LoVo (cell line): ENCODE measurements around the gene PRKAG2.
A peak's percentile ranks its signal among the peaks of the same experiment; 100 is the strongest.
"Not testable (repeated sequence)": the region's sequence is repeated elsewhere in the genome, so short reads cannot be mapped to it uniquely, and the experiment has no call there.

ENCODE experiments used
- DNase-seq: peaks from one replicate; pipeline ENCODE4 v3.0.0-alpha.2; 2016; ENCODE audit warnings: low spot score

The PRKAG2 gene

DNA sequence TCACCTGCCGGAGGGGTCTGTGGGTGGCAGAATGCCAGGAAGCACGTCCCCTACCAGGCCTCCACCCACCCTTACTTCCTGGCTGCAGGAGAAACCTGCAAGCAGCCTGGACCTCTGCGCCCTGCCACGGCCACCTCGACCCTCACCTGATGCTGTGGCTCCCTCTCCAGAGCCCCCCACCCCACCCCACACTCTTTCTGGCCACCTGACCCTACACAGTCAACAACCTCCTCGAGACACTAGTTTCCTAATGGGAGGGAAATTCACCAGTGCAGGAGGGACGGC lies 91.3 kb downstream of the PRKAG2 start:
- no peak for DNase-seq

DNA sequence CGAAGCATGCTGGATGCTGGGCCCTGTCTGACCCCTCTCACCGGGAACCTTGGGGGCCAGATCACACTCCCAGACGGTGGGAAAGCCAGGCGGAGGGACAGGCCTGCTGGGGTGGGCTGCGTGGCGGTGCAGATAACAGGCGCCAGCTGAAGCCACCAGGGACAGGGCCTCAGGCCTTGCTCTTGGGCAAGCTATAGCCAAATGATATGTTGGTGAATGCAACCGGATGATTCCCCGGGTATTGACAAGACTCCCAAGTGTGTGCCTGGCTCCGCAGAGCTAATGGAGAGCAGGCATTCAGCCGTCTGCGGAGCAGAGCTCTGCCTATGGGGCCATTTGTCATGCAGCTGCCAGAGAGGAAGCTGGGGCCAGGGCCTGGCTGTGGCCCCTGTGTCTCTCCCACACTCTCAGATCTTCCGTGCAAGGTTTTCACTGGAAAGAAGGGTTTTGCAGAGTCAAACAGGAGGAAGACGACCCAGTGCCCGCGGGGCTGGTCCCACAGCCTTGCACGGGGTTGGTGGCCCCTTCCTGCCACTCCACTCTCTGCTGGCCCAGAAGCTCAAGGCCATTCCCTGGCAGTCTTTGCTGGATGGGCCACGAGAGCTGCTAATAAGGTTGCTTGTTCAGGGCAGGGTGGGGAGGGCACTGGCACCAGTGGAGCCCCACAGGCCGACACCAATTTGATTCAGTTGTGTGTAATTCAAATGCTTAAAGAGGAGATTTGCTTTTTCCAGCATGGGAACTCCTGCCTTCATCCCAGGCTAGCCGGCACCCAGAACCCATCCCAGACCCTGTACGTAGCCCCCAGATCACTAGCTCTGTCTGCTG lies 91.8 kb downstream of the PRKAG2 start:
- no peak for DNase-seq

DNA sequence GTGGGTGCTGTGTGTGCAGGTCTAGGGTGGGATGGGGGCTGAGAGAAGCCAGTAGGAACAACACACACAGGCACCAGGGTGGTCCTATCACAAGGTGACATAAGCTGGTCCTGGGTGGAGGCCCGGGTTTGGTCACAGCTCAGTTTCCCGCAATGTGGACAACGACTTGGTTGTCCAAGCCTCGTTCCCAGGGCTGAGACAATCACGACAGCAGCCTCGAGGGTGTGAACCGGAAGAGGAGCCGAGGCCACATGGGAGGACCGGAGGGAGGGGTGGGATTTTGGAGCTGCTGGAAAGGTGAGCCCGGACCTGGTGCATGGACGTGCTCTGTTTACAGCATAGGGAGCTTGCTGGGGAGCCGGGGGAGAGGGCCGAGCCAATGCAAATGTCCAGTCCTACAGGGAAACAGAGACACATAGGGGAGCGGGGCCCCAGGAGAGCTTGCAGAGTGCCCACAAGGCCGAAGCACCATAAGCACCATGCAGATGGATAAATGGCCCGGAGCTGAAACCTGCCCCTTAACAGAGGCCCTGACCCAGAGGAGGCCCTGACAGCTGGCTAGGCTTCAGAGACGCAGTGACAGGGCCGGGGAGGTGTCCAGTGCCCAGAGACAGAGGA lies 92.8 kb downstream of the PRKAG2 start:
- DNase-seq = no peak

DNA sequence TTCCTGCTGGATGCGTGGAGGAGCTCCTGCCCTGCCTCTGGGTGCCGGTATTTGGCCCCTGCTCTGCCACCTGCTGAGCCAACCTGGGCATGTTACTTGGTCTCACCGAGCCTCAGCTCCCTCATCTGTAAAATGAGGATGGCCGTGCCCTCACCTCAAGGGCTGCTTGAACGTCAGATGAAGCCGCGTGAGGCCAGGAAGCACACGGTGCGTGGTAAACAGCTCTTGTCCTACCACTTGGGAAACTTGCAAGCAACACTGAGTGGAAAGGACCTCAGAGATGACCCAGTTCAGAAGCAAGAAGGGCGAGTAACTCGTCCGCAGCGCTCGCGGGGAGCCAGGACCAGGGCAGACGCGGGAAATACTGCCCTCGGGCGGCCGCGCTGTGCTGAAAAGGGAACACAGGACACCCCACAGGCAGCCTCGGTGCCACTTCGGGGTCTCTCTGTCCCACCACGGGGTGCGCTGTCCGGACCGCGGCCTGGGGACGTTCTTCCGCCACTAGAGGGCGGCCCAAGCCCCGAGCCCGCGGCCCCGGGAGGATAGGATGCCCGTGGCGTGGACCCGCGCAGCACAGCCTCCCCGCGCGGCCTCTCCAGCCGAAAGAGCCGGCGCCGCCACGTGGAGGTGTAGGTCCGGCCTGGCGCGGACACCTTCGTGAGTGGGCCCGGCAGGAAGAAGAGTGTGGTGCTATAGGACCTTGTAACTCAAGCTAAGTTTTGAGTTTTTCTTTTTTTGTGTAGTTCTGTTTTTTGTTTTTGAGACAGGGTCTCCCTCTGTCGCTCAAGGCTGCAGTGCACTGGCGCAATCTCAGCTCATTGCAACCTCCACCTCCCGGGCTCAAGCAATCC lies 94.1 kb downstream of the PRKAG2 start:
- DNase-seq = peak; percentile 40

DNA sequence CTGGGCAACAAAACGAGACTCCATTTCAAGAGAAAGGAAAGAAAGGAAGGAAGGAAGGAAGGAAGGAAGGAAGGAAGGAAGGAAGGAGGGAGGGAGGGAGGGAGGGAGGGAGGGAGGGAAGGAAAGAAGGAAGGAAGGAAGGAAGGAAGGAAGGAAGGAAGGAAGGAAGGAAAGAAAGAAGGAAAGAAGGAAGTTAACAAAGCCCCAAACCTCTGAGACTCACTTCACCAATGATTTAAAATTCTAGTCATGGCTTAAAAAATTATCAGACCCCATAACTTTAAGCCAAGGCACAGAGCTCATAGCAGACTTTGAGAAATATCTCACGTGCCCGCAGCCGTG lies 94.7 kb downstream of the PRKAG2 start:
- not testable (repeated sequence) for DNase-seq

DNA sequence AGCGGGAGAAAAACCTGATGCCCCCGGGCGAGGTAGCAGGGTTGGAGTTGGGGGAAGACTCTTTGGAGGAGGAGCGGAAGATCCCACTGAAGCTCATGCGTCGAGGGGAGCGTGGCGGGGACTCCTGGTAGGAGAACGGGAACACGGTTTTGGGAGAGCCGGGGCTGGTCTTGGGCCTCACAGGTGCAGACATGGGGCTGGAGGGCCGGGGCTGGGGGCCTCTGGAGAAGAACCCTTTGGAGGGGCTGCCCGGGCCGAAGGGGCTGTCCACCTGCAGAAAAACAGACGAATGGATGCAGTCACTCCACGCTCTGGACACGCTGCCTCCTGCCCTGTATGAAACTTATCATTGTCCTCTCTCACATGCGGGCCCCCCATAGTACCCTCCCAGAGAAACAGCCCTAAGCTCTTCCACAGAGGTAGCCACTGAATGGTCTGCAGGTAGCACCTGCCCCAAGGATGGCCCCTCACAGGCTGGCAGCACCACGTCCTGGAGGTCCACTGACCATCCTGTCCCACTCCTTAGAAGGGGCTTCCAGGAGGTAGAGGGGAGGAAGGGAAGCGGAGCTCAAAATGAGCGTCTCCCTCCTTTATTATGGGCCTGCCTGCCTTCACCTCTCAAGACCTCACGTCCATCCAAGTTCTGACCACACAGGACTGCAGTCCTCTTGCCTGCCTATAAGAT lies 95.6 kb downstream of the PRKAG2 start:
- no peak for DNase-seq

DNA sequence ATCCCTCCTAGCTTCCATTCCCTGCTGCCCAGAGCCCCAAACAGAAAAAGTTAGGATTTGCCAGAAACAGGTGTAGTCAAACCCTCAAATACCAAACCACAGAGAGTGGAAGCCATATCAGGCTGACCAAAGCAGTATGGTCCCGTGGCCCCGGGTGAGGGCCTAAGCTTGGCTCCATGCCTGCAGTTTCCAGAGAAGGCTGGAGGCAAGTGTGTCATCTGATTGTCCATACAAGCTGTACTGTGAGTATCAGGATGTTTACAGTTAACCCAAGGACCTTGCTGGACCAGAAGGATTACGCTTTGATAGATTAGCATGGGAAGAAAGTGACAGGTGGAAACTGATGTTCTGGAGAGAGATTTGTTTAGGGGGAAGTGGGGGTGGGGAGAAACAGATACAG lies 96.3 kb downstream of the PRKAG2 start:
- DNase-seq = no peak

DNA sequence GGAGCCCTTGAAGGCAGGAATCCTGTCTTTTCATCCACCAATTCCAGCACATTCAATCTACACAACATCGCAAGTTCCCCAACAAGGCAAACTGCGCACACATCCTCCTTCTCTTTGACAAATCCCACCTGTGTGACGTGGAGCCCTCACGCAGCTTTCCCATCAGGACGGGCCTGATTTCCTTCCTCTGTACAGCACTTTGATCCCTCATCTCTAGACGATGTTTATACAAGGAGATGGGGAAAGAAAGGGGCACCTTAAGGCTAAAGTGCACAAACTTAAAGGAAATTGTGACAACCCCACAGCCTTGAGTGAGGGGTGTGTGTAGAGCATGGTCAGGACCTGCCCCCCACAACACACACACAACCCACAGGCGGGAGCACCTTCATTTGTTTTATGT lies 97.2 kb downstream of the PRKAG2 start:
- no peak for DNase-seq

DNA sequence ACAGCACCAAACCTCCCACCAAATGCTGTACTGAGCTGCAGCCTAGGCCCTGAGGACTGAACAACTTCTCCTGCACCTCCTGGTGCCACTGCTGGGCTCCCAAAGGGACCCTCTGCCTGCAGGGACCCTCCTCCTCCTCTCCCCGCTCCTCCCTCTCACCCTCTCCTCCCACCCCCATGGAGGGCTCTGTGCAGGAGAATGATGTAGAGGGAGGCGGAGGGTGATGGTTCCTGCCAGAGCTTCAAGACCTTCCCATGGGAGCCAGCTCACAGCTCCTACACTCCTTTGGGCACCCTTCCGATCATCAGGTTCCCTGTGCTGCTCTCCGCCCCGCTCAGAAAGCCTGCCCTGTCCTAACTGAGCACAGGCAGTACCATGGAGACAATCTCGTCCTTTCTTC lies 97.7 kb downstream of the PRKAG2 start:
- no peak for DNase-seq

DNA sequence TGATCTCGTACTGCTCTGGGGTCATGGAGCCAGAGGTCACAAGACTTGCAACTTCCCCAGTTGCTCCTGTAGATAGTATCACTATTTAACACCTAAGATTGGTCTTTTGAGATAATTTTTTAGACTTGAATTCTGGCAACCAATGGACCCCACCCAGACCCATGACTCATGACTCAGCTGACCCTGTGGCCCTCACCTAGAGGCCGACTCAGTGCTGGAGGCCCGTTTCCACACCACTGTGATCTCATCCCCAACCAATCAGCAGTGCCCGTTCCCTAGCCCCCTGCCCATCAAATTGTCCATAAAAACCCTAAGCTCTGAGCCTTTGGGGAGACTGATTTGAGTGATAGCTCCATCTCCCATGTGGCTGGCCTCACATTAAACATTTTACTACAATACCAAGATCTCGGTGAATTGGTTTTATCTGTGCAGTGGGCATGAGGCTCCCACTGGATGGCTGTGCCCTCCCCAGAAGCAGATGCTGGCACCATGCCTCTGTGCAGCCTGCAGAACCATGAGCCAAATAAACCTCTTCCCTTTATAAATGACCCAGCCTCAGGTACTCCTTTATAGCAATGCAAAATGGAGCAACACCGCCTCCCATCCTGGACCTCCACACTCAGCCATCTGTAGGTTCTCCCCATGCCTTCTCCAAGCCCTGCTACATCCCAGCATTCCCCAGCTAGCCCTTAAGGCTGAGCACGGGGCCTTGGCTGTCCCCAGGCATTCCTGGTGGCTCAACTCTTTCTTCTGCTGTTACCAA lies 98.8 kb downstream of the PRKAG2 start:
- no peak for DNase-seq

DNA sequence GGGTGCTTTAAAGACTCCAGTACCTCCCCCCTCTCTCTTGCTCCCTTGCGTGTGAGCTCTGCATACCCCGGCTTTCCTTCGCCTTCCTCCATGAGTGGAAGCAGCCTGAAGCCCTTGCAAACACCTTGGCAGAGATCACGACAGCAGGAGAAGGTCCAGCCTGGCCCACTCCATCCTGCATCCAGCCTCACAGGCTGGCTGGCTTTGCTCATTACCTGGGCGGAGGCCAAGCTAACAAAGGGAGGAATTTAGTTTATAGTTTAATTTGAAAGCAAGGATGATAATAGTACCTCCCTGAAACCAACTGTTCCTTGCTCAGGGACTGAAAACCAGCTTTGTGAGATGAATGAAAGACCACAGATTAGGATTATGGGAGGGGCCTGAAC lies 99.4 kb downstream of the PRKAG2 start:
- no peak for DNase-seq

DNA sequence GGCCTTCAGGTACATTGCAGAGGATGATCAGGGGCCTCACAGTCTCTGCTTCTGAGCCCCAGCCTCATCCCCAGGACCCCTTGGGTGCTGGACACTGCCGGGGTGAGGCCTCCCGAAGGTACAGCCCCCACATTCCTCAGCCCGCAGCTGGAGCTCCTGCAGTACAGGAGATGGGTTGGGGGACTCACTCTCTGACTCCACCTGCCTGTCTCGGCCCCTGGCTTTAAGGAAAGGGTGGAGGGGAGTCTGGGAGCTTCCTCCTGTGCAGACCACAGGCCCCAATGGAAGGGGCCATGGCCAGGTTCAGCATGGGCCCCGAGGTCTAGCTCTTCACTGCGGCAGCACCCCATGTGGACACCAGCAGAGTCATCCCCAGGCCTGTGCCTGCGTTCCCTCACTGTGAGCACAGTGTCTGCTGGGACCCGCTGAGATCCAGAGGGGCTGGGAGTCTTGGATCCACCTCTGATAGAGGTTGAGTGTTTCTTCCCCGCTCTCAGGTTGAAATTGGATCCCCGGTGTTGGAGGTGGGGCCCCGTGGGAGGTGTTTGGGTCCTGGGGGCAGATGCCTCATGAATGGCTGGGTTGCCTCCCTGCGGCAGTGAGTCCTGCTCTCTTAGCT lies 99.9 kb downstream of the PRKAG2 start:
- DNase-seq = no peak

DNA sequence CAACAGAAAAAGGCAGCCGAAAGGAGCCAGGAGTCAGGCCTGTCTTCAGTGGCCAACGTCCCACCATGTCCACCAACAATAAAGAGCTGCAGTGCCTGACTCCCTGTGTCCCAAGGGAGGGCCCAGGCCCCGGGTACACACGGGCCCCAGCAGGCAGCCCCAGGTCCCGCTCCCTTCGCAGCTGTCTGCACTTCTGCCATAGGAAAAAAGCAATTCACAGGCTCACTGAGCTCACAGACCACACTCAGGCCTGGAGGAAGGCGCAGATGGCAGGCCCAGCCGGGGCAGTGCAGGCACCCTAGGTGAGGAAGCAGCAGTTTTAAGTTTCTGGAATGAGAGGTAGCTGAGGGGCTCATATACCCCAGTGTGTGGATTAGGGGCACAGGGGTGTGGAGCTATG lies 100.5 kb downstream of the PRKAG2 start:
- DNase-seq = no peak

DNA sequence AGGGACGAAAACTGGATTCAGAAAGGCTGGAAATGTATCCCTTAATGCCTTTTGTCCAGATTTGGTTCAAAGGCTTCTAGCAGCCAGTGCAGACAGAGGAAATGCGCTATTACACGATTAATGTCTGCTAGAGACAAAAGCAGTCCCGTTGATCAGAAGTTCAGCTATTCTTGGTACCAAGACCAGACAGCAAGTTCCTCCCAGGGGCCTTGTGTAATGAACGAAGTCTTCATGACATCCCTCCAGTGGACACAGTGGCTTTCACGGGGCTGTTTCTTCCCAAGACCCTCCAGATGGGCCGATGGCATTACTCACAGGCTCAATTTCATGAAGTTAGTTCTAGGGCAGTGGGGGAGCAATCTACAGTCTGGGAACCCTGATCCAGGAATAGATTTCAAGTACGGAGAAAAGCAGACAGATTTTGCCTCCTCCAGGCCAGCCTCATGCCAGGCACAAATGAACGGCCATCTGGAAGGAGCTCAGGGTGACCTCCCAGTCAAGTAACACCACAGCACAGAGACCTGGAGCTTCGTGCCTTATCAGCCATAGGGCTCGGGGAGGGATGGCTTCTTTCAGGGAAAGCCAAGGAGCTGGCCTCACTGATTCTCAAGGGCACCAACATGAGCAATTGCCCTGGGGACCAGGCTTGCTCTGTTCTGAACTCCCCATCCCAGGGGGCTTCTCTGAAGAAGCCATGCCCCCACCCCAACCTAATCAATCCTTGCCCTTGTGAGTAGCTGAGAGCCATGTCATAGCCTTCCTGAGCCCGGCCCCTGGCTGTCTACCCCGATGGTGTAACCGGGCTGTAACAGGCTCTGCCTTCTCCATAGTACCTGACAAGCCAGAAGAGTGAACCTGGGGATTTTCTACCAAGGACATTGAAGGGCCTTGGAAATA lies 101.1 kb downstream of the PRKAG2 start:
- DNase-seq = no peak

DNA sequence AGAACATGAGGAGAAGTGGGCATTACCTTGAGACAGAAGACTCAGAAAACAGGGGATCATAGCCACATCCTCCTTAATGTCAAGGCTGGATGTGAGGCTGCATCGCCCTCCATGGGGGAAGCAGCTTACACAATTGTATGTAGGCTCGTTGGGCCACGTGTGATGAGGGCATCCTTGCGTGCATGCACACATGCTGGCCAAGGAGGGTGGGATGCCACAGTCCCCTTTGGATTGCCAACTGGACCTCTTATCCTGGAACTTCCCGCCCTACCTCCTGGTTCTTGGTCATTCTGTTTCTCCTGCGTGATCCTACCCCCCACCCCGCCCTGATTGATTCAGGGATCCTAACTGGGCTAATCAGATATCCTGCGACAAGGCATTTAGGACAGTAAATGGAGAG lies 102.0 kb downstream of the PRKAG2 start:
- DNase-seq = no peak

DNA sequence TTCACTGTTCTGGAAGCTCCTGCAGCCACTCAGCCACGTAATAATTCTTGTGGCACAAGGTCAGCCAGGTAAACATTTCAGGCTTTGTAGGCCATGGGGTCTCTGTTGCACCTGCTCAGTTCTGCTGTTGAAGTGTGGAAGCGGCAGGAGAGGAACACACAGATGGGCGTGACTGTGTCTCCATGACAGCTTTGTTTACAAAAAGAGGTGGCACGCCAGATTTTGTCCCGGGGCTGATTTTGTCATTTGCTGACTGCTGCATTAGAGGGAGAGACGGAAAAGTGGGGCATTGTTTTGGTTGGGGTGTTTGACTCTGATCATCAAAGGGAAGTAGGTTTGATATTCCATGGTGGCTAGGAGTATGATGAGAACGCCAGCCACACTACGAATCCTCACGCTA lies 103.1 kb downstream of the PRKAG2 start:
- DNase-seq = no peak

DNA sequence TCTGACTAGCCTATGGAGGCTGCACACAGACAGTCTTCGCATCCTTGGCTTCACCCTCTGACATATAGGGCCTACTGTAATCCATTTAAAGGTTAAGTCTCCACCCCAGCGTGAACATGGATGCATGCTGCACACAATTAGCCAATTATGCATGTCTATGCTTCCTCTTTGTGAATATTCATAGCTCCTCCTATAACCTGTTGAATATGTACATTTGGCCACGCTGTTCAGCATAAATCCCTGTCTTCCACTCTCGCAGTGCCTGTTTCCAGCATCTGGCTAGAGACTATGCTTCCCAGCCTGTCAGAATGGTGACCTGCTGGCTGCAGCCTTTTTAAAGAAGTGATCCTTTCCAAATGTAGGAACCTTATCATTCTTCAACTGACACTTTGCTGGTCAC lies 106.7 kb downstream of the PRKAG2 start:
- no peak for DNase-seq

DNA sequence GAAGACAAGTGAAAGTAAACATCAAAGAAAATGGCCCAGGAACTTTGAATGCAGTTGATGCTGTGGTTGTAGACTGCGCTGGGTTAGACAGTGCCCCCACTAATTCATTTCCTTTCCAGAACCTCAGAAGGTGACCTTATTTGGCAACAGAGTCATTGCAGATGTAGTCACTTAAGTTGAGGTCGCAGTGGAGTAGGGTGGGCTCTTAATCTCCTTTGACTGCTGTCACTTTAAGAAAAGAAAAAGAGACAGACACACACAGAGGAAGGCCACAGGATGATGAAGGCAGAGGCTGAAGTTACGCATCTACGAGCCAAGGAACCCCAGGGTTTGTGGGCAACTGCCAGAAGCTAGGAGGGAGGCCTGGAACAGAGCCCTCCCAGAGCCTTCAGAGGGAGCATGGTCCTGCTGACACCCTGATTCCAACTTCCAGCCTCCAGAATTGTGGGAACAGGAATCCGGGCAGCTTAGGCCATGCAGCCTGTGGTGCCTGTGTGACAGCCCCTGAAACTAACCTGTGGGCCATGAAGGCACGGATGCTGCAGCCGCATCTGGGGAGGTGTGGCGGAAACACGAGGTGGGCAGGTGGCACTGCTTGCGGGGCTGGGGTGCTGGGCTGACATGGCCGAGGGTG lies 107.6 kb downstream of the PRKAG2 start:
- no peak for DNase-seq

DNA sequence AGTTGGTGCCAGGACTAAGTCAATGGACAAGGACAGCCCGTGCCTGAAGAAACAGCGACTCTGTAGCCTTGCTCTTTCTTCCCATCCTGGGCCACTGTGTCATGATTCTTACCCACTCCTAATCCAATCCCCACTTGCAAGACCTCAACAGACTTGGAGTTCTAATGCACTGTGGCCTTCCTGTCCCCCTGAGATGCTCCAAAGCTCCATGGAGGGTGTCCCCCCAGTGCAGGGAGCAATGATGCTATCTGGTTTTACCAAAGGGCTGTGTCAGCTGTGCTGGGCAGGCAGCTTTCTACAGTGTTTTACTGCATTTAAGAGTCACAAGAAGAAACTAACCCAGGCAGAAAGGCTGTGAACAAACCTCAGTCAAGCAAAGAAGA lies 108.1 kb downstream of the PRKAG2 start:
- DNase-seq = no peak

DNA sequence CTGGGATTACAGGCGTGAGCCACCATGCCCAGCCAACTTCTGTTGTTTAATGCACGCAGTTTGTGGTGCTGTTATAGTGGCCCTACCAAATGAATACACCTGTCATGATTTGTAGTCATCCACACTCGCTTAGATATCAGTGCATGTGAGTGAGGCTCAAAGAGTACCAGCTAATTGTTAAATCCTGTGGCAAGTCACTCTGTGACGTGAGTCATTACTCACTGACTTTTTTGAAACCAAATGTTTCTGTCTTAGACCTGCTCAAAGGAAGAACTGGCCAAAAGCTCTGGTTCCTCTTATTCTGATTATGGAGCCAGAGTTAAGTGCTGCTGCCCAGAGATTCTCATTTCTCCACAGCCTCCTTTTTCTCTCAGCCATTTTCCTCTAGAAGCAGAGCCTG lies 109.4 kb downstream of the PRKAG2 start:
- no peak for DNase-seq
